ENCODE measurements around the gene TMEM184B.

- no peak for TF ChIP-seq POLR2A (IDR thresholded peaks at IDR 0.05; ENCODE audit: low read depth)
- TF ChIP-seq, protein P1, sequence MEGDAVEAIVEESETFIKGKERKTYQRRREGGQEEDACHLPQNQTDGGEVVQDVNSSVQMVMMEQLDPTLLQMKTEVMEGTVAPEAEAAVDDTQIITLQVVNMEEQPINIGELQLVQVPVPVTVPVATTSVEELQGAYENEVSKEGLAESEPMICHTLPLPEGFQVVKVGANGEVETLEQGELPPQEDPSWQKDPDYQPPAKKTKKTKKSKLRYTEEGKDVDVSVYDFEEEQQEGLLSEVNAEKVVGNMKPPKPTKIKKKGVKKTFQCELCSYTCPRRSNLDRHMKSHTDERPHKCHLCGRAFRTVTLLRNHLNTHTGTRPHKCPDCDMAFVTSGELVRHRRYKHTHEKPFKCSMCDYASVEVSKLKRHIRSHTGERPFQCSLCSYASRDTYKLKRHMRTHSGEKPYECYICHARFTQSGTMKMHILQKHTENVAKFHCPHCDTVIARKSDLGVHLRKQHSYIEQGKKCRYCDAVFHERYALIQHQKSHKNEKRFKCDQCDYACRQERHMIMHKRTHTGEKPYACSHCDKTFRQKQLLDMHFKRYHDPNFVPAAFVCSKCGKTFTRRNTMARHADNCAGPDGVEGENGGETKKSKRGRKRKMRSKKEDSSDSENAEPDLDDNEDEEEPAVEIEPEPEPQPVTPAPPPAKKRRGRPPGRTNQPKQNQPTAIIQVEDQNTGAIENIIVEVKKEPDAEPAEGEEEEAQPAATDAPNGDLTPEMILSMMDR (IDR thresholded peaks at IDR 0.05), result no peak
Observed at GRCh38 chr22:38192475-38192863, 80.3 kb downstream of the TMEM184B start.
